KMS-11 (cell line): ENCODE measurements around the gene JAKMIP1.
A peak's percentile ranks its signal among the peaks of the same experiment; 100 is the strongest.

Experiments
- H2AFZ ChIP-seq: fragments of 200-600 bp; sonication (generic); 2 replicates; pipeline ENCODE4 v1.6.1; 2016; ENCODE audit warnings: antibody characterized with exemption, mixed run types, low read depth
- H3K27ac ChIP-seq: fragments of 200-600 bp; sonication (generic); 2 replicates; pipeline ENCODE4 v1.6.1; 2016; ENCODE audit warnings: mild to moderate bottlenecking, mixed run types
- H3K27me3 ChIP-seq: fragments of 200-600 bp; sonication (generic); 2 replicates; pipeline ENCODE4 v1.6.1; 2017; ENCODE audit warnings: mild to moderate bottlenecking, low read depth, mixed run types, moderate library complexity; ENCODE audit not compliant: insufficient read depth
- H3K36me3 ChIP-seq: fragments of 200-600 bp; sonication (generic); 2 replicates; pipeline ENCODE4 v1.6.1; 2017; ENCODE audit warnings: mild to moderate bottlenecking, mixed run types; ENCODE audit not compliant: insufficient read depth
- H3K4me1 ChIP-seq: fragments of 200-600 bp; sonication (generic); 2 replicates; pipeline ENCODE4 v1.6.1; 2016; ENCODE audit warnings: mild to moderate bottlenecking, low read depth, mixed run types; ENCODE audit not compliant: poor library complexity, severe bottlenecking
- H3K4me2 ChIP-seq: fragments of 200-600 bp; sonication (generic); 2 replicates; pipeline ENCODE4 v1.7.0; 2016; ENCODE audit warnings: mild to moderate bottlenecking, mixed run types
- H3K4me3 ChIP-seq: fragments of 200-600 bp; sonication (generic); IDR thresholded peaks from 2 replicates; pipeline ENCODE4 v1.6.1; 2017; ENCODE audit warnings: low read depth, low read length, mixed read lengths; ENCODE audit not compliant: insufficient read depth
- H3K79me2 ChIP-seq: fragments of 200-600 bp; sonication (generic); 2 replicates; pipeline ENCODE4 v1.6.1; 2016; ENCODE audit warnings: low read depth, mixed run types; ENCODE audit not compliant: insufficient read depth
- H3K9ac ChIP-seq: fragments of 200-600 bp; sonication (generic); 2 replicates; pipeline ENCODE4 v1.6.1; 2016; ENCODE audit warnings: mild to moderate bottlenecking, mixed run types
- H4K20me1 ChIP-seq: fragments of 200-600 bp; sonication (generic); 2 replicates; pipeline ENCODE4 v1.6.1; 2016; ENCODE audit warnings: mild to moderate bottlenecking, mixed run types; ENCODE audit not compliant: insufficient read depth
- TF ChIP-seq, protein P1 (sequence below): fragments of 200-600 bp; sonication (generic); conservative IDR thresholded peaks from 2 replicates; pipeline ENCODE4 v1.6.1; 2017; ENCODE audit warnings: low read depth, mild to moderate bottlenecking, antibody characterized with exemption, low read length, moderate library complexity, mixed read lengths

The JAKMIP1 gene

DNA sequence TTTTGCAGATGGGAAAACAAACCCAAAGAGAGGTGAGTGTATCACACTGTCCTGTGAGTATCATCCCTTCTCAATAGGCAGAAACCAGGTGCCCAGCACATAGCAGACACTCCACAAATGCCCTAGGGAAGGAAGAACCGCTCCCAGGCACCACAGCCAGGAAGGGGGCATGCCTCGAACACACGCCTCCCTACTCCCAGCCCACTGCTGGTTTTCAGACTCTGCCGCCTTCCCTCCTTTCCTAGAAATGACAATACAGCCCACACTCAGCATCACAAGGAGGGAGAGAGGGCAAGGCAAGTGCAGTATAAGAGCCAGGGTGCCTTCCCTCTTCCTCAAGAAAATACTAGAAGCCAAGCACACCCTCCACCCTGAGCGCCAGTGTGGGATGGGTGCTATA lies 16.2 kb downstream of the JAKMIP1 start:
- Histone ChIP-seq H3K4me1 (peaks cover 69% of the 10 kb centered on the region), H3K27ac (peak overlapping the region; percentile 85), H4K20me1 (no peaks in the 10 kb centered on the region), H3K9ac (peak overlapping the region; percentile 25; the same call in 1 of the 2 replicates), H3K27me3 (no peaks in the 10 kb centered on the region), H3K36me3 (no peaks in the 10 kb centered on the region), H3K79me2 (no peaks in the 10 kb centered on the region), H2AFZ (no peak overlapping the region), H3K4me2 (peak overlapping the region; percentile 47), H3K4me3 (no peak overlapping the region)
- TF ChIP-seq, protein P1, sequence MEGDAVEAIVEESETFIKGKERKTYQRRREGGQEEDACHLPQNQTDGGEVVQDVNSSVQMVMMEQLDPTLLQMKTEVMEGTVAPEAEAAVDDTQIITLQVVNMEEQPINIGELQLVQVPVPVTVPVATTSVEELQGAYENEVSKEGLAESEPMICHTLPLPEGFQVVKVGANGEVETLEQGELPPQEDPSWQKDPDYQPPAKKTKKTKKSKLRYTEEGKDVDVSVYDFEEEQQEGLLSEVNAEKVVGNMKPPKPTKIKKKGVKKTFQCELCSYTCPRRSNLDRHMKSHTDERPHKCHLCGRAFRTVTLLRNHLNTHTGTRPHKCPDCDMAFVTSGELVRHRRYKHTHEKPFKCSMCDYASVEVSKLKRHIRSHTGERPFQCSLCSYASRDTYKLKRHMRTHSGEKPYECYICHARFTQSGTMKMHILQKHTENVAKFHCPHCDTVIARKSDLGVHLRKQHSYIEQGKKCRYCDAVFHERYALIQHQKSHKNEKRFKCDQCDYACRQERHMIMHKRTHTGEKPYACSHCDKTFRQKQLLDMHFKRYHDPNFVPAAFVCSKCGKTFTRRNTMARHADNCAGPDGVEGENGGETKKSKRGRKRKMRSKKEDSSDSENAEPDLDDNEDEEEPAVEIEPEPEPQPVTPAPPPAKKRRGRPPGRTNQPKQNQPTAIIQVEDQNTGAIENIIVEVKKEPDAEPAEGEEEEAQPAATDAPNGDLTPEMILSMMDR = no peak

DNA sequence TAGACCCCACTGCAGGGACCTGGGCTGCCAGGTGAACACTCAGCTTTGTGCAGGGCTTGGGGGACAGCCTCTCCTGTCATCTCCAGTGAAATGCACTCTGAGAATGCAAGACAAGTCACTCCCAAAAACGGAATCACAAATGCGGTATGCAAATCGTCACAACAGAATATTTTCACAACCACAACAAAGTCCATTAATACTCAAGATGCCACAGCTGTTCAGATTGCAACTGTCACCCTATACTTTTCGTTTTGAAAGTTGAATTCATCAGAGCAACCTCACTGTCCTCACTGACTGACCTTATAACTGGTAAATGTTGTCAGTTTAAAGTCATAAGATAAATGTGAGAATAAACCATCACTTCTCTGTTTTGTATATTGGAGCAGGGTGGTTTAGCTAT lies 16.6 kb downstream of the JAKMIP1 start:
- H3K36me3 ChIP-seq = no peaks in the 10 kb centered on the region
- peaks cover 74% of the 10 kb centered on the region for H3K4me1 ChIP-seq
- H3K4me3 ChIP-seq = no peak overlapping the region
- H4K20me1 ChIP-seq = no peaks in the 10 kb centered on the region
- H2AFZ ChIP-seq = no peak overlapping the region
- no peaks in the 10 kb centered on the region for H3K79me2 ChIP-seq
- H3K4me2 ChIP-seq = peak overlapping the region; percentile 47
- TF ChIP-seq, protein P1 = no peak
- H3K27ac ChIP-seq = peak overlapping the region; percentile 85
- peak overlapping the region; percentile 25; the same call in 1 of the 2 replicates for H3K9ac ChIP-seq
- H3K27me3 ChIP-seq = no peaks in the 10 kb centered on the region

DNA sequence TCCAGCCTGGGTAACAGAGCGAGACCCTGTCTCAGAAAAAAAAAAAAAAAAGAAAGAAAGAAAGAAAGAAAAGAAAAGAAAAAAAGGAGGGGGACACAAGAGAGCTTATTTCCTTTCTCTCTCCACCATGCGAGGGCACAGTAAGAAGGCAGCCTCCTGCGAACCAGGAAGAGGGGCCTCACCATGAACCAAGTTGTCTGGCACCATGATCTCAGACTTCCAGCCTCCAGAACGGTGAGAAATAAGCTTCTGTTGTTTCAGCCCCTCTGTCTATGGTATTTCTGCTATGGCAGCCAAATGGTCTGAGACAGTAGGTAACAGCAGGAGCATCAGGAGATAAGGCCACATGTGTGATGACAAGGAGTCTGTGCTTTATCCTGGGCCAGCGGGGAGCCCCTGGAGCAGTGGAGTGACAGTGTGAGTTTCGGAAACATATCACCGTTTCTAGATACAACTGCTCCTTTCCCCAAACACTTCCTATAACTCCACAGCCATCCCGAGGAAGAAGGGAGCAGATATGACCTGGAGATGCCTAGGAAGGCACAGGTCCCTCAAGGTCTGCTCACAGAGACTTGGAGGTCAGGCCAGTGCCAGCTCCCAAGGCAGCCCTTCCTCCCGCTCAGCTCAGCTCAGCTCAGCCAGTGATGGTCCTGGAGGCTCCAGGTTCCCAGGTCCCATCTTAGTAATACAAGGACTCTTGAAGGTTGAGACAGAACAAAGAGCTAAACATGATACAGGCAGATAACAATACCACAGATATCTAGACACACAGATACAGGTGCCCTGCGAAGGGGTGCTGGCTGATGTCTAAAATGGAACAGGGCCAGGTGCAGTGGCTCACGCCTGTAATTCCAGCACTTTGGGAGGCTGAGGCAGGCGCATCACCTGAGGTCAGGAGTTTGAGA lies 17.7 kb downstream of the JAKMIP1 start:
- Histone ChIP-seq H3K4me2 (peak overlapping the region; percentile 39), H3K27me3 (no peaks in the 10 kb centered on the region), H3K9ac (no peak overlapping the region), H2AFZ (no peak overlapping the region), H4K20me1 (no peaks in the 10 kb centered on the region), H3K36me3 (no peaks in the 10 kb centered on the region), H3K4me1 (peaks cover 83% of the 10 kb centered on the region), H3K27ac (peak overlapping the region; percentile 85; the same call in 1 of the 2 replicates), H3K79me2 (no peaks in the 10 kb centered on the region), H3K4me3 (no peak overlapping the region)
- TF ChIP-seq, protein P1 = no peak

DNA sequence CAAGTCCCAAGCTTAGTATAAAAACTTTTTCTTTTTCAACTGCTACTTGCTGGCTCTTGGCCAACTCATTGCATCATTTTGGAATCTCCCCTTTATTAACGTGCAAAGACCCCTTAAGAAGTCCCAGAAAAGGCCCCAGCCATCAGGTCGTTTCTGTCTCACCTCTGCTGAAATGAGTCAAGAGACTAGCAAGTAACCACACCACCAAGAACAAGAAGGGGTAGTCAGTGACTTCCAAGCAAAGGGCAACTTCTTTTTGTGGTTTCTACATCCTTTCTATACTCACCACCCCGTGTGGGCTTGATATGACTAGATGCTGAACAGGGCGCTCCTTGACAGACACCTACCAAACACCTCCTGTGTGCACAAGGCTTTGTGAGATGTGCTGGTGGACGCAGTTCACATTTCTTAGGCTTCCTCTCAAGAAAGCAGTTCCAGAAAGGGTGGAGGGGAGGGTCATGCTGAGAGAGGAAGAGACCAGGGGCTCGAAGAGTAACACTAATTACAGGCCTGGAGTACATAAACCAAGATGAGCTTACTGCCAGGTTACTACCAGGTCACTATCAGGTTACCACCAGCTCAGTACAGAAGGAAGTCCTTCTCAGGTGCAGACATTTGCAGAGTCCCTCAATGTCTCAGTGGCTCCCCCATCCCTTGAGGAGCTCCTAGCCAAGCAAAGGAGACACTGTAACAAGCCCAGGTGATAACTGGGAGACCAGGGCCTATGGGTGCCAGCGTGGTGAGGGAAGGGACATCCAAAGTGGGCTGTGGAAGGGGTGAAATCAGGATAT lies 19.3 kb downstream of the JAKMIP1 start:
- Histone ChIP-seq H3K9ac (peak overlapping the region; percentile 45; the same call in 1 of the 2 replicates), H3K4me2 (peak overlapping the region; percentile 65), H4K20me1 (no peaks in the 10 kb centered on the region), H3K4me3 (no peak overlapping the region), H3K27ac (peak overlapping the region; percentile 85), H3K36me3 (no peaks in the 10 kb centered on the region), H3K4me1 (peaks cover 84% of the 10 kb centered on the region), H2AFZ (no peak overlapping the region), H3K79me2 (no peaks in the 10 kb centered on the region), H3K27me3 (no peaks in the 10 kb centered on the region)
- TF ChIP-seq, protein P1 = no peak
